GM21367 (cell line): ENCODE measurements around the gene MAGI2.

Source experiments
- ATAC-seq: cut with Tn5 transposase; IDR thresholded peaks from one replicate; pipeline ENCODE4 v1.9.1; 2021; ENCODE audit not compliant: unreplicated experiment

MAGI2 gene

GRCh38 chr7:79272066-79272669, 181.3 kb downstream of the MAGI2 start:
- ATAC-seq, result peak; percentile 85

- no peak for ATAC-seq
Observed at GRCh38 chr7:79268730-79269129, 184.7 kb downstream of the MAGI2 start.

GRCh38 chr7:79258826-79259225, 194.6 kb downstream of the MAGI2 start:
- no peak for ATAC-seq

- ATAC-seq, result no peak
Observed at GRCh38 chr7:79257959-79258358, 195.5 kb downstream of the MAGI2 start.

GRCh38 chr7:79245623-79246249, 207.7 kb downstream of the MAGI2 start:
- ATAC-seq, result no peak

- ATAC-seq, result no peak
Observed at GRCh38 chr7:79244482-79244881, 209.0 kb downstream of the MAGI2 start.

- ATAC-seq, result no peak
Observed at GRCh38 chr7:79241288-79242060, 212.0 kb downstream of the MAGI2 start.

GRCh38 chr7:79240413-79240812, 213.1 kb downstream of the MAGI2 start:
- no peak for ATAC-seq

GRCh38 chr7:79236352-79237028, 217.0 kb downstream of the MAGI2 start:
- no peak for ATAC-seq

GRCh38 chr7:79227044-79227443, 226.4 kb downstream of the MAGI2 start:
- ATAC-seq, result no peak

GRCh38 chr7:79221211-79221610, 232.3 kb downstream of the MAGI2 start:
- no peak for ATAC-seq

- ATAC-seq, result no peak
Observed at GRCh38 chr7:79217976-79218626, 235.4 kb downstream of the MAGI2 start.

GRCh38 chr7:79217468-79217867, 236.0 kb downstream of the MAGI2 start:
- no peak for ATAC-seq

- no peak for ATAC-seq
Observed at GRCh38 chr7:79216236-79216635, 237.2 kb downstream of the MAGI2 start.

GRCh38 chr7:79212334-79212733, 241.1 kb downstream of the MAGI2 start:
- no peak for ATAC-seq

- ATAC-seq, result no peak
Observed at GRCh38 chr7:79211724-79212123, 241.7 kb downstream of the MAGI2 start.

GRCh38 chr7:79199961-79200360, 253.5 kb downstream of the MAGI2 start:
- ATAC-seq, result no peak

GRCh38 chr7:79199266-79199665, 254.2 kb downstream of the MAGI2 start:
- no peak for ATAC-seq

- no peak for ATAC-seq
Observed at GRCh38 chr7:79185605-79186004, 267.9 kb downstream of the MAGI2 start.

GRCh38 chr7:79182283-79182682, 271.2 kb downstream of the MAGI2 start:
- ATAC-seq, result no peak

GRCh38 chr7:79180533-79180932, 272.9 kb downstream of the MAGI2 start:
- no peak for ATAC-seq
